B cell (primary cell): ENCODE results near the gene ADPRH. TPM values are rescaled to one million over a fixed set of nuclear protein-coding genes. Genes with fewer than 3 reads are reported as not detected.

Experiments
- ATAC-seq: fragments of 200-7000 bp; cut with Tn5 transposase; one replicate; pipeline ENCODE4 v1.10.0; 2021; ENCODE audit warnings: low read depth, mild to moderate bottlenecking, moderate number of reproducible peaks, moderate library complexity
- CTCF ChIA-PET: fragments of 350-600 bp; sonication (Branson Sonifier 250); formaldehyde crosslinking; loops from one replicate; lab custom pipeline; 2021; ENCODE audit warnings: antibody characterized with exemption, inconsistent platforms; lab: Charles Lee
- POLR2A ChIA-PET: fragments of 350-600 bp; sonication (Branson Sonifier 250); formaldehyde crosslinking; loops from one replicate; lab custom pipeline; 2021; ENCODE audit warnings: antibody characterized with exemption; lab: Charles Lee
- DNase-seq: peaks from one replicate; pipeline ENCODE4 v3.0.0; 2013
- H2AFZ ChIP-seq: 2 replicates; pipeline ENCODE4 v1.6.1; 2012; ENCODE audit warnings: mild to moderate bottlenecking, low read depth, low read length; ENCODE audit not compliant: insufficient read depth, poor library complexity, severe bottlenecking
- H3K27ac ChIP-seq, 2 donors: 1 replicate in 1 of 2; 2 replicates in 1 of 2; pipeline ENCODE4 v1.5.1; 2012 to 2013; ENCODE audit warnings: low read length in 2 of 2, mild to moderate bottlenecking in 2 of 2, moderate library complexity in 1 of 2
- H3K27me3 ChIP-seq, 4 experiments: fragments of 200-600 bp in 1 of 4; sonication (generic) in 1 of 4; replicated peaks in 1 of 4; 1 replicate in 2 of 4; 2 replicates in 2 of 4; pipeline versions ENCODE4 v1.6.1 to v1.7.0; 2013 to 2016; ENCODE audit warnings: low read length in 3 of 4, mild to moderate bottlenecking in 2 of 4, mixed read lengths in 1 of 4, moderate library complexity in 1 of 4; ENCODE audit not compliant: insufficient read depth in 4 of 4, control insufficient read depth in 3 of 4; ENCODE audit errors: control extremely low read depth in 1 of 4
- H3K36me3 ChIP-seq, 2 experiments: replicated peaks in 1 of 2; 1 replicate in 1 of 2; 2 replicates in 1 of 2; pipeline versions ENCODE4 v1.6.1 to v1.7.1; 2013; ENCODE audit warnings: low read length in 1 of 2; ENCODE audit not compliant: insufficient read depth in 2 of 2, control insufficient read depth in 1 of 2; ENCODE audit errors: control extremely low read depth in 1 of 2, extremely low read depth in 1 of 2
- H3K4me1 ChIP-seq, 2 donors: fragments of 200-600 bp in 1 of 2; sonication (generic) in 1 of 2; 1 replicate in 1 of 2; 2 replicates in 1 of 2; pipeline versions ENCODE4 v1.5.1 to v1.6.1; 2013 to 2017; ENCODE audit warnings: low read length in 2 of 2; ENCODE audit not compliant: control insufficient read depth in 2 of 2, insufficient read depth in 2 of 2
- H3K4me2 ChIP-seq: replicated peaks from 2 replicates; pipeline ENCODE3; 2012; ENCODE audit warnings: mild to moderate bottlenecking, low read depth, low read length; ENCODE audit not compliant: poor library complexity, severe bottlenecking
- H3K4me3 ChIP-seq, 5 experiments: fragments of 200-600 bp in 1 of 5; sonication (generic) in 1 of 5; 1 replicate in 3 of 5; 2 replicates in 2 of 5; pipeline versions ENCODE4 v1.5.1 to v1.7.0; 2011 to 2016; ENCODE audit warnings: low read length in 4 of 5, mild to moderate bottlenecking in 4 of 5, low read depth in 2 of 5, control low read depth in 1 of 5, moderate library complexity in 1 of 5; ENCODE audit not compliant: insufficient read depth in 1 of 5; ENCODE audit errors: control extremely low read depth in 1 of 5, extremely low read depth in 1 of 5
- H3K79me2 ChIP-seq: fragments of 200-600 bp; sonication (generic); one replicate; pipeline ENCODE4 v1.6.0; 2016; ENCODE audit warnings: low read length; ENCODE audit not compliant: control insufficient read depth, insufficient read depth
- H3K9ac ChIP-seq: fragments of 200-600 bp; sonication (generic); 2 replicates; pipeline ENCODE4 v1.6.1; 2017; ENCODE audit warnings: mild to moderate bottlenecking, low read length, moderate library complexity
- H3K9me3 ChIP-seq, 3 donors: one replicate each; pipeline versions ENCODE4 v1.6.1 to v1.7.1; 2013; ENCODE audit warnings: low read length in 2 of 3; ENCODE audit not compliant: control insufficient read depth in 2 of 3, insufficient read depth in 1 of 3; ENCODE audit errors: control extremely low read depth in 1 of 3
- H4K20me1 ChIP-seq: 2 replicates; pipeline ENCODE4 v1.6.0; 2012; ENCODE audit warnings: mild to moderate bottlenecking, low read length; ENCODE audit not compliant: insufficient read depth, control insufficient read depth, poor library complexity, severe bottlenecking
- H3K27ac Mint-ChIP-seq: one replicate; pipeline ENCODE4 v1.8.0; 2021; ENCODE audit warnings: mixed read lengths
- H3K27me3 Mint-ChIP-seq: one replicate; pipeline ENCODE4 v1.8.0; 2021; ENCODE audit warnings: mixed read lengths
- H3K4me1 Mint-ChIP-seq: one replicate; pipeline ENCODE4 v1.8.0; 2021; ENCODE audit warnings: mixed read lengths
- H3K4me3 Mint-ChIP-seq: one replicate; pipeline ENCODE4 v1.8.0; 2021; ENCODE audit warnings: mixed read lengths
- H3K9me3 Mint-ChIP-seq: one replicate; pipeline ENCODE4 v1.8.0; 2022; ENCODE audit warnings: mixed read lengths; ENCODE audit not compliant: insufficient read depth
- CTCF ChIP-seq: fragments of 200-600 bp; IDR thresholded peaks from one replicate; pipeline ENCODE4 v1.8.0; 2022; ENCODE audit warnings: antibody characterized with exemption, mild to moderate bottlenecking
- EZH2 ChIP-seq: IDR thresholded peaks from 2 replicates; pipeline ENCODE4 v1.6.1; 2012; ENCODE audit warnings: borderline replicate concordance, low read depth, mild to moderate bottlenecking, moderate library complexity, low read length; ENCODE audit not compliant: insufficient read depth, poor library complexity, severe bottlenecking
- WGBS: methylation state at CpG from one replicate; pipeline ENCODE4 v1.1.5; 2013; ENCODE audit warnings: missing lambda C conversion rate; ENCODE audit not compliant: insufficient coverage; 5-methylcytosine and 5-hydroxymethylcytosine counted together
- intact Hi-C: fragments of 100-400 bp; cut with micrococcal nuclease; formaldehyde crosslinking; loops from one replicate; pipeline ENCODE4 v1.10.0; 2022
- polyA plus RNA-seq: library from polyadenylated mRNA; depleted of rRNA; stranded (reverse); fragments of >200 nt; gene quantifications from 2 replicates; pipeline ENCODE4 v1.2.3, GENCODE V29; 2012
- total RNA-seq, 2 donors: library from RNA; stranded (reverse); fragments of 120-200 nt in 1 of 2; gene quantifications; 1 replicate in 1 of 2; 2 replicates in 1 of 2; pipeline versions ENCODE4 v1.2.3 to v1.2.4, GENCODE V29; 2013 to 2022

Gene ADPRH
- total and polyA plus RNA-seq, 2 donors (not counting 1 experiment from before 2014, with no cell fraction given): 10.0 to 24.5 TPM

- WGBS: 85% methylated on average over 5 of the region's 6 CpGs
- POLR2A ChIA-PET: no interaction called here
- no peaks in the 10 kb centered on the region for H3K4me1 ChIP-seq
Measured at GRCh38 chr3:119608405-119609000, 29.2 kb downstream of the ADPRH start.

GRCh38 chr3:119609301-119609700, 30.0 kb downstream of the ADPRH start:
- Mint-ChIP-seq H3K9me3 (no peaks in the 10 kb centered on the region), H3K27ac (no peak overlapping the region), H3K4me1 (no peaks in the 10 kb centered on the region), H3K4me3 (no peak overlapping the region), H3K27me3 (no peaks in the 10 kb centered on the region)
- H4K20me1 ChIP-seq: no peaks in the 10 kb centered on the region
- H3K27me3 ChIP-seq: no peaks in the 10 kb centered on the region
- no peaks in the 10 kb centered on the region for H3K9me3 ChIP-seq
- H3K4me3 ChIP-seq: no peak overlapping the region
- DNase-seq: no peak
- H3K4me2 ChIP-seq: no peak overlapping the region
- ChIA-PET POLR2A (no interaction called here), CTCF (no interaction called here)
- no peak overlapping the region for H2AFZ ChIP-seq
- intact Hi-C loops: no loop called here
- H3K36me3 ChIP-seq: no peaks in the 10 kb centered on the region
- TF ChIP-seq EZH2: no peak
- no peak for TF ChIP-seq CTCF
- H3K9ac ChIP-seq: no peak overlapping the region
- no peaks in the 10 kb centered on the region for H3K79me2 ChIP-seq
- ATAC-seq: no peak
- no peaks in the 10 kb centered on the region for H3K4me1 ChIP-seq
- H3K27ac ChIP-seq: no peak overlapping the region
- 82% methylated on average over 3 of the region's 6 CpGs for WGBS

More at GRCh38 chr3:119608405-119609000, 29.2 kb downstream of the ADPRH start:
- Histone ChIP-seq H3K36me3 (no peaks in the 10 kb centered on the region), H3K79me2 (no peaks in the 10 kb centered on the region), H2AFZ (no peak overlapping the region), H3K27me3 (no peaks in the 10 kb centered on the region), H3K27ac (no peak overlapping the region), H4K20me1 (no peaks in the 10 kb centered on the region), H3K9me3 (no peaks in the 10 kb centered on the region), H3K4me2 (no peak overlapping the region), H3K4me3 (no peak overlapping the region), H3K9ac (no peak overlapping the region)
- DNase-seq (no peak), ATAC-seq (no peak)
- intact Hi-C loops: no loop called here
- CTCF ChIA-PET: no interaction called here
- TF ChIP-seq CTCF (no peak), EZH2 (no peak)
- H3K27ac Mint-ChIP-seq: no peak overlapping the region
- H3K4me3 Mint-ChIP-seq: no peak overlapping the region
- H3K4me1 Mint-ChIP-seq: no peaks in the 10 kb centered on the region
- no peaks in the 10 kb centered on the region for H3K9me3 Mint-ChIP-seq
- no peaks in the 10 kb centered on the region for H3K27me3 Mint-ChIP-seq
